ENCODE measurements around the gene TSHZ2. TPM values are rescaled to one million over a fixed set of nuclear protein-coding genes. Genes with fewer than 3 reads are reported as not detected.
A peak's percentile ranks its signal among the peaks of the same experiment; 100 is the strongest.

The TSHZ2 gene, protein sequence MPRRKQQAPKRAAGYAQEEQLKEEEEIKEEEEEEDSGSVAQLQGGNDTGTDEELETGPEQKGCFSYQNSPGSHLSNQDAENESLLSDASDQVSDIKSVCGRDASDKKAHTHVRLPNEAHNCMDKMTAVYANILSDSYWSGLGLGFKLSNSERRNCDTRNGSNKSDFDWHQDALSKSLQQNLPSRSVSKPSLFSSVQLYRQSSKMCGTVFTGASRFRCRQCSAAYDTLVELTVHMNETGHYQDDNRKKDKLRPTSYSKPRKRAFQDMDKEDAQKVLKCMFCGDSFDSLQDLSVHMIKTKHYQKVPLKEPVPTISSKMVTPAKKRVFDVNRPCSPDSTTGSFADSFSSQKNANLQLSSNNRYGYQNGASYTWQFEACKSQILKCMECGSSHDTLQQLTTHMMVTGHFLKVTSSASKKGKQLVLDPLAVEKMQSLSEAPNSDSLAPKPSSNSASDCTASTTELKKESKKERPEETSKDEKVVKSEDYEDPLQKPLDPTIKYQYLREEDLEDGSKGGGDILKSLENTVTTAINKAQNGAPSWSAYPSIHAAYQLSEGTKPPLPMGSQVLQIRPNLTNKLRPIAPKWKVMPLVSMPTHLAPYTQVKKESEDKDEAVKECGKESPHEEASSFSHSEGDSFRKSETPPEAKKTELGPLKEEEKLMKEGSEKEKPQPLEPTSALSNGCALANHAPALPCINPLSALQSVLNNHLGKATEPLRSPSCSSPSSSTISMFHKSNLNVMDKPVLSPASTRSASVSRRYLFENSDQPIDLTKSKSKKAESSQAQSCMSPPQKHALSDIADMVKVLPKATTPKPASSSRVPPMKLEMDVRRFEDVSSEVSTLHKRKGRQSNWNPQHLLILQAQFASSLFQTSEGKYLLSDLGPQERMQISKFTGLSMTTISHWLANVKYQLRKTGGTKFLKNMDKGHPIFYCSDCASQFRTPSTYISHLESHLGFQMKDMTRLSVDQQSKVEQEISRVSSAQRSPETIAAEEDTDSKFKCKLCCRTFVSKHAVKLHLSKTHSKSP (N-terminal part only)
- 5.5 and 11.9 TPM in 2 replicates for total RNA-seq (2014; rRNA removed; shearing (Covaris generic))

DNA sequence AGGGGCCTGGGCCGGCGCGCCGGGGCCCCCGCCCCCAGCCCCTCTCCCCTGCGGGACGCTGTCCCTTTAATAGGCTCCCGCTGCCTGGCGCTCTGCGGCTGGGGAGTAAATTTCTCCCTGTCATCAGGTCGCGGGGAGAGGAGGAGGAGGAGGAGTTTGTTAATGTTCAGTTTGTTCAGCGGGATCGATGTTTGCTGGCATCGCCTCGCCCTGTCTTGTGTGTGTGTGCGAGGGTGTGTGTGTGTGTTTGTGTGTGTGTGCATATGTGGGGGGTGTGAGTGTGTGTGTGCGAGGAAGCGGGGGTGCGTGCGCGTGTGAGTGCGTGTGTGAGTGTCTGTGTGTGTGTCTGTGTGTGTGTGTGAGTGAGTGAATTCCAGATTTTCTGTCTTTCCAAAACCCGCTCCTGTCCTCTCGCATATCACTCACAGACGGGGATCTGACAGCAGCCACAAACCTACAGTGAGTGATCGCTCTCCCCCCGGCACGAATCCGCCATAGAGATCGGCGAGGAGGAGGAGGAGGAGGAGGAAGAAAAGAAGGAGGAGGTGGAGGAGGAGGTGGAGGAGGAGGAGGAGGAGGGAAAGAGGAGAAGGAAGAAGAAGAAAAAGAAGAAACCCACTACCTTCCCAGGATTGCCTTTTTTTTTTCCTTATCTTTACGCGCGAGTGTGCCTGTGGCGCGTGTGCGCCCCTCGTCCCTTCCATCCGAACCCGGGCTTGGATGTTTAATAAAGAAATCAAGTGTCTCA, at the start of gene TSHZ2:
TSS of gene TSHZ2 (plus strand) at position 169 of the 748 bp plus-strand sequence. CDS start 936 bp downstream, outside the sequence.
- DNase-seq (ENCODE audit: low read depth): peak; percentile 80

GRCh38 chr20:52922436-52922835, 49.7 kb upstream of the TSHZ2 start:
- DNase-seq (ENCODE audit: low read depth): peak; percentile 63

DNA sequence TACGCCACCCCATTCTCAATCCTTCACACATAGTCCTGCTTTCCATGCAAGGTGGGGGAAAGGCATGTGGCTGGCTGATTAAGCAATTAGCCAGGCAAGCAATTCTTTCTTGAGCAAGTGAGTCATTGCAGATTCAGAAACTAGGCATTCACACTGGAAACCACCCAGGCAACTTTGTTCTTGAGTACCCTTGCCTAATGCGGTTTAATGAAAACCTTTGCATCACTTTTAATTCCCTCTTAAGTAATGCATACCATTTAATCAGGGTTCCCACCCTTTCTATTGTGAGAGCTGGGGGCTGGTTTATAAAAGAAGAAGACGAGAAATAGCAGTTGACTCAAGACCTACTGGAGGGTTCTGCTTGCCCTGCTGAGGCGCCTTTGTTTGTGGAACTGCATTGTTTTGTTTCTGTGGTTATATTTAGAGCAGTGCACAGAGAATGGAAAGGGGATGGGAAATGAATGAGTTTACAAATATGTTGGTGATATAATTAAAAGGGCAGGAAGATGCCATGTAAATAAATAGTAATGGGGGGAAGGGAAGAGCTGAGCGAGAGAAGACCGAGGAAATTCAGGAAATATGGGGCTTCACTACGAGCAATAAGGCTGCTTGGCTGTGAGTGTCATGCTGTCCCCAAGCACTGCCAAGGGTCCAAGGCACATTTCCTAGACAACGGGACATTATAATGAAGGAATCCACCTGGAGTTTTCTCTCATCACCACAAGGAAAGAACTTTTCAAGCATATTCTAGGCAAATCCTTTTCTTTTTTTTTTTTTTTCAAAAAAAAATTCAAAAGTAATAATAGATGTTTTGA, 48.8 kb upstream of the TSHZ2 start:
- peak; percentile 99 for DNase-seq (ENCODE audit: low read depth)

- peak; percentile 31 for DNase-seq (ENCODE audit: low read depth)
Observed at GRCh38 chr20:52924411-52925271, 47.5 kb upstream of the TSHZ2 start.

DNA sequence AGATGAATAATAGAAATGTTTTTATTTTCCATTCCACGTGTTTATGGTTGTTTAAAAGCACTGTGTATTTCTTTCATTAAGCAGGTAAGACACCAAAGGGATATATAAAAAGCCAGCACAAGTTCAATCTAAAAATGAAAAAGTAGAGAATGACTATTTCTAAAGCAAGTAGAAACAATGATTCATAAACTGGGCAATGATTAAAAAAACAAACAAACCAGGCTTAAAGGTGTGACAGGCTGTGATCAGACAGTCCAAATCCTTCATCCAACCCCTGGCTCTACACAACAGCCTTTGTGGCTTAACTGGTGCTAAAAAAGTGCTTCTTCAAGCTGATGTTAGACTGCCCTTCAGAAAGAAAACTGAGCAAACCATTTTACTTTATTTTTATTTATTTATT, 45.7 kb upstream of the TSHZ2 start:
- peak; percentile 69 for DNase-seq (ENCODE audit: low read depth)

- no peak for DNase-seq (ENCODE audit: low read depth)
Observed at GRCh38 chr20:52933867-52934266, 38.3 kb upstream of the TSHZ2 start.

DNA sequence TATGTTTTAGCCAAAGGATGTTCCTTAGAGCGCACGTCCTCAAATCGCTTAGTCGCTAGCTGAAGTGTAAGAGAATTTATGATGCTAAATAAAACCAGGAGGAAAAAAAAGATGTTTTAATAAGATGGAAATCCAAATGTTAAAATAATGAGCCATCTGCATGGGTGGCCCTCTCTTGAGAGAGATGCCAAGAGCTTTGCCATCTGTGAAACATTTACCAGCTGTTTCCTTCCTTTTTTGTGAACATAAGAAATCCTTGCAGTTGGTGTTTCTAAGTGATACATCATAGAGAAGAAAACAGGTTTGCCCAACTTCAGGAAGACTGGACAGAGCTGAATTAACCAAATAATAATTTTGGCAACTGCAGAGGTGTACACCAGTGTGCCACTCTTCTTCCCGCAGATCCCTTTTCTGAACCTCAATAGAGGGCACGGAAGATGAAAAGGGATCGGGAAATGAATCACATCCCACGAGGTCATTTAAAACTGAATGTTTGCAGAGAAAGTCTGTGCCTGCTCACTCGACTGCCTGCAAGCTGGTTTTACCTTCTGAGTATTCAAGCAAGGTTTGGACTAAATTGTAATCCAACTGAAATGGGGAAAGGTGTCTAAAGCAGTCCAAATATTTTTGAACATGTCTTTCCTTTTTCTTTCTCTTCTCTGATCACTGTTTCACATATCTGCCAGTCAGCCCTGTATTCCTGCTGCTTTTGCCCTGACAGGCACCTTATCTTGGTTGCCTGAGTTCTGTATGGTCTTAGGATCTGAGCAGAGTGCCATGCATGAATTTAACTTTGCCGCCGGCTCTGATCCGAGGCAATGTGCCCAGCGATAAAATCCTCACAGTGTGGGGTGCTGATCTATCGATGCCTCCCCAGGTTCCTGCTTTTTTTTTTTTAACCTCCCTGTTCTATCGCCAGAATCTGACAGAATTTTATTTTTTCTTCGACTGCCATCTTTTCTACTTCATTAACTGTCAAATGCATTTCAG, 35.5 kb upstream of the TSHZ2 start:
- peak; percentile 59 for DNase-seq (ENCODE audit: low read depth)

DNA sequence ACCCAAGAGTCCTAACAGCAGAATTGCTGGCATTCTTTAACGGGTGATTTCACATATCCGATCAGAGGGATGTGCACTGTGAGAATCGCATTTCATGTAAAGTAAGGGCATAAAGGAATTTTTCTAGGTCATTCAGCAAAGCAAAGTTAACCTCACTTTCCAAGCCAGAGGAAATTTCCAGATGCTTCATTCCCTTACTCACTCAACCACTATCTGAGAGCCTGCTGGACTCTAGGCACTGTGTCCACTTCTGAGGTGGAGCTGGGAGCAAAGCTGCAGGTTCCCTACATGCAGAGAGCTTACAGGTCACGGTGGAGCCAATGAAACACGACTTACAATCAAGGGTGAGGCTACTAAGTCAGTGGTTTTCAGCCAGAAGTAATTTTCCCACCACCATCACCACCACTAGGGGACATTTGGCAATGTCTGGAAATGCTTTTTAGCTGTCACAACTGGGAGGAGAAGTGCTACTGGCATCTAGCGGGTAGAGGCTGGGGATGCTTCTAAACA, 34.5 kb upstream of the TSHZ2 start:
- DNase-seq (ENCODE audit: low read depth): peak; percentile 96

DNA sequence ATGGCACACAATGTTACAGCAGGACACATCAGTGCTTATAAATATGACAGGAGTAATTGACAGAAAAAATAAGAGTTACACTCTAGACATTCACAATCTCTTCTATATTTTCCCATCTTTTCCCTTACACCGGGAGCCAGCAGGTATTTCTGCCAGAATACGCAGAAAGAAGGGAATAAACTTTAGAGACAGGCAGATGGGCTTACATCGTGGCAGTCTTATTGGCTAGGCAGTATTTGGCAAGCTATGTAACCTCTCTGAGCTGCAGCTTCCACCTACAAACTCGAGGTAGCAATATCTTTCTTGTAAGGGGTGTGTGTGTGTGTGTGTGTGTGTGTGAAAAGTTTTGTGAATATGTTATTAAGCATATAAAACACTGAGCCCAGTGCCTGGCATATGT, 33.0 kb upstream of the TSHZ2 start:
- no peak for DNase-seq (ENCODE audit: low read depth)

GRCh38 chr20:52941808-52942207, 30.4 kb upstream of the TSHZ2 start:
- DNase-seq (ENCODE audit: low read depth): no peak

- DNase-seq (ENCODE audit: low read depth): peak; percentile 84
Observed at GRCh38 chr20:52943185-52943841, 28.8 kb upstream of the TSHZ2 start.

- no peak for DNase-seq (ENCODE audit: low read depth)
Observed at GRCh38 chr20:52945268-52945667, 26.9 kb upstream of the TSHZ2 start.

- DNase-seq (ENCODE audit: low read depth): peak; percentile 88
Observed at GRCh38 chr20:52945862-52946522, 26.2 kb upstream of the TSHZ2 start.

DNA sequence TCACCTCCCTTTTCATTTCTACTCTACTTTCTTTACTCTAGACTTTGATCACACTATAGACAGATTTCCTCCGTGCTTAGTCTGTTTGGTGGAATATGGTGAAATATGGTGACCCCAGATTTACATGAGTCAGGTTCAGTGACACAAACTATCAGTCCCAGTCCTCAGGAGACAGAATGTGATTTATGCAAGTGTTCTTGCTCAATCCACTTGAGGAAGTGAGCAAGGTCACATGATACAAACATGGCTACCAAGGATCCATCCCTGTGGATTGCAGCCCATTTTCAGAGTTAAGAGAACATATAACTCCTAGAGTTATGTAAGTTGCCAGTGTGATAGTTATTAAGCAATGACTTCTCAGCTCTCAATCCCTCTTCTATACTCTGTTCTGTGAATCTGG, 23.7 kb upstream of the TSHZ2 start:
- DNase-seq (ENCODE audit: low read depth): peak; percentile 59

- DNase-seq (ENCODE audit: low read depth): peak; percentile 70
Observed at GRCh38 chr20:52953020-52953419, 19.1 kb upstream of the TSHZ2 start.

DNA sequence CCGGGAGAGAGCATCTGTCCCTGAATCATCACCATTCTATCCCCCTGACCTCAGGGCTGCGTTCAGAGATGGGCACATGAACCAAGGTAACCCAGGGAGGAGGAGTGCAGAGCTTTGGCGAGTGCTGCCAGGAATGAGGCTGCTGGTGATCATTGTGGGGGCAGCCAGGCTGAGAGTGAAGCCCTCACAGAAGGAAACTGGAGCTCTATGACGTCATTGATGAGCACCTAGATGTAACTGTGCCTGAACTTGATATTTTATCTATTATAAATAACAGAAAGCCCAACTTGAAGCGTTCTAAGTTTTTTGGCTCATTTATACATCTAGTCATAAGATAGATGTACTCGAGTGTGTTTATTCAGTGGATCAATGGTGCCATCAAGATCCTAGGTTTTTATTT, 17.3 kb upstream of the TSHZ2 start:
- DNase-seq (ENCODE audit: low read depth): no peak

DNA sequence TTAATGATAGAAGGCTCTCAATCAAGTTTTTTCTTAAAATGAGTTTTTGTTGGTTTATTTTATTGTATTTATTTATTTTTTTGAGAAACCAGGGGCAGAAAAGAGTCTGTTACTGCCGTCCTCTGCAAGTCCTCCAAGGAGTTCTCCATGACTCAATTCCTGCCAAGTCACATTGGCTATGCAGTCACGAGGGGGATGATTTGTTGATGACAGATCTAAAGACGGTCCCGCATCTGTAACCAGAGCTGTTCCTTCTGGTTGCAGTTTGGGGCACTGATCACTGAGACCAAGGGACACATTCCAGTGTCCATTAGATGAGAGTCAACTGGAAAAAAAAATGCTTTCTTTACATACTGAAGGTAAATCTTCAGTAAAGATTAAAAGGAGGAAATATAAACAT, 13.9 kb upstream of the TSHZ2 start:
- DNase-seq (ENCODE audit: low read depth): peak; percentile 80
